ENCODE data around the gene RNF13. TPM values are rescaled to one million over a fixed set of nuclear protein-coding genes. Genes with fewer than 3 reads are reported as not detected.

The RNF13 gene
- total and polyA plus RNA-seq, 2 donors (not counting 3 experiments of a cell fraction or from before 2014, with no cell fraction given) = 16.4 to 27.1 TPM

DNA sequence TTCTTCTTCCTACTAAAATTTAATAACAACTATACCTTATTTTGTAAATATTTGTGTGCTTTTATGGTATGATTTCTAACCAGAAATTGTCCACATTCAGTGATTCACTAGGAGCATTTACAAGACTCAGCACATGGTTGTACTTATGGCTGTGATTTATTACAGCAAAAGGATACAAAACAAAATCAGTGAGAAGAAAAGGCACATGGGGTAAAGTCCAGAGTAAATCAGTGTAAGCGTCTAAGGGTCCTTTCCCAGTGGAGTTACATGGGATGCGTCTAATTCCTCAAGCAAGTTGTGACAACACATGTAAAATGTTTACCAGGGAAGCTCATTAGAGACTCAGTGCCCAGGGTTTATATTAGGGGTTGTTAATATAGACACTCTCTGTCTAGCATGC lies 31.1 kb downstream of the RNF13 start:
- Histone ChIP-seq H3K36me3 (ENCODE audit: control insufficient read depth in 2 of 2, extremely low read depth in 1 of 2, insufficient read depth in 2 of 2, low read length in 2 of 2) (peaks cover 0 to 5% of the 10 kb centered on the region in 2 experiments), H3K27me3 (ENCODE audit: control insufficient read depth in 2 of 2, insufficient read depth in 2 of 2, low read length in 2 of 2) (no peaks in the 10 kb centered on the region), H3K9ac (replicated peaks; ENCODE audit: extremely low read depth, insufficient read depth, low read length) (no peak overlapping the region), H2AFZ (ENCODE audit: low read depth, low read length) (no peak overlapping the region), H3K9me1 (replicated peaks; ENCODE audit: control insufficient read depth, extremely low read depth, insufficient read depth, low read length) (no peaks in the 10 kb centered on the region), H4K20me1 (replicated peaks; ENCODE audit: control insufficient read depth, extremely low read depth, insufficient read depth, low read length) (no peaks in the 10 kb centered on the region), H3K4me3 (replicated peaks in 1 of 3; ENCODE audit: insufficient read depth in 1 of 3, low read depth in 1 of 3, low read length in 3 of 3) (no peak overlapping the region), H3K9me3 (replicated peaks; ENCODE audit: control insufficient read depth, insufficient read depth, low read length) (no peaks in the 10 kb centered on the region), H3K4me1 (ENCODE audit: control insufficient read depth, extremely low read depth, insufficient read depth, low read length) (no peaks in the 10 kb centered on the region), H3K27ac (ENCODE audit: insufficient read depth, low read depth, low read length) (no peak overlapping the region), H3K4me2 (ENCODE audit: insufficient read depth, low read length) (no peak overlapping the region), H3K79me2 (ENCODE audit: control insufficient read depth, insufficient read depth, low read length) (no peaks in the 10 kb centered on the region)
- BruUV-seq (replicated peaks) = no TSS peak
- dilution Hi-C loops (cut with MboI; ENCODE audit: extremely low pct_ligation_motif_present, low sequenced_read_pairs) (no loop called here), intact Hi-C loops (cut with micrococcal nuclease) (no loop called here)
- CTCF ChIA-PET = interaction anchor here (1.7 kb wide), 1 partner anchor 12 kb away, joined by 5 read pairs; no protein-coding TSS in a partner anchor
- FAIRE-seq (no peak), DNase-seq (ENCODE audit: low read depth, low spot score) (no peak)
- TF ChIP-seq GATA2 (IDR thresholded peaks at IDR 0.05; ENCODE audit: insufficient read depth, insufficient read length, low read depth, low read length) (no peak), EZH2 (IDR thresholded peaks at IDR 0.05; ENCODE audit: borderline replicate concordance, low read depth, low read length, severe bottlenecking) (no peak)
- POLR2A ChIA-PET = no interaction called here

- H3K27ac ChIP-seq (ENCODE audit: insufficient read depth, low read depth, low read length) = no peak overlapping the region
- dilution Hi-C loops (cut with MboI; ENCODE audit: extremely low pct_ligation_motif_present, low sequenced_read_pairs) = no loop called here
- no peak overlapping the region for H3K4me2 ChIP-seq (ENCODE audit: insufficient read depth, low read length)
- no peak overlapping the region for H2AFZ ChIP-seq (ENCODE audit: low read depth, low read length)
- no peak for FAIRE-seq
- no peaks in the 10 kb centered on the region for H3K79me2 ChIP-seq (ENCODE audit: control insufficient read depth, insufficient read depth, low read length)
- no peak for TF ChIP-seq FOS (IDR thresholded peaks at IDR 0.05; ENCODE audit: borderline replicate concordance, insufficient read depth, low read length)
- TF ChIP-seq, protein P1, sequence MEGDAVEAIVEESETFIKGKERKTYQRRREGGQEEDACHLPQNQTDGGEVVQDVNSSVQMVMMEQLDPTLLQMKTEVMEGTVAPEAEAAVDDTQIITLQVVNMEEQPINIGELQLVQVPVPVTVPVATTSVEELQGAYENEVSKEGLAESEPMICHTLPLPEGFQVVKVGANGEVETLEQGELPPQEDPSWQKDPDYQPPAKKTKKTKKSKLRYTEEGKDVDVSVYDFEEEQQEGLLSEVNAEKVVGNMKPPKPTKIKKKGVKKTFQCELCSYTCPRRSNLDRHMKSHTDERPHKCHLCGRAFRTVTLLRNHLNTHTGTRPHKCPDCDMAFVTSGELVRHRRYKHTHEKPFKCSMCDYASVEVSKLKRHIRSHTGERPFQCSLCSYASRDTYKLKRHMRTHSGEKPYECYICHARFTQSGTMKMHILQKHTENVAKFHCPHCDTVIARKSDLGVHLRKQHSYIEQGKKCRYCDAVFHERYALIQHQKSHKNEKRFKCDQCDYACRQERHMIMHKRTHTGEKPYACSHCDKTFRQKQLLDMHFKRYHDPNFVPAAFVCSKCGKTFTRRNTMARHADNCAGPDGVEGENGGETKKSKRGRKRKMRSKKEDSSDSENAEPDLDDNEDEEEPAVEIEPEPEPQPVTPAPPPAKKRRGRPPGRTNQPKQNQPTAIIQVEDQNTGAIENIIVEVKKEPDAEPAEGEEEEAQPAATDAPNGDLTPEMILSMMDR (IDR thresholded peaks at IDR 0.05; ENCODE audit: extremely low read depth in 1 of 2, insufficient read depth in 1 of 2, low read depth in 1 of 2, low read length in 2 of 2) = no peak
- no peak for TF ChIP-seq POLR2AphosphoS5 (IDR thresholded peaks at IDR 0.05; ENCODE audit: insufficient read depth, low read depth, low read length)
- TF ChIP-seq MYC (IDR thresholded peaks at IDR 0.05; ENCODE audit: low read depth, low read length) = no peak
- TF ChIP-seq EZH2 (IDR thresholded peaks at IDR 0.05; ENCODE audit: borderline replicate concordance, low read depth, low read length, severe bottlenecking) = no peak
- no peak for TF ChIP-seq MAX (IDR thresholded peaks at IDR 0.05; ENCODE audit: insufficient read depth, insufficient read length)
- TF ChIP-seq POLR2A (IDR thresholded peaks at IDR 0.05; ENCODE audit: low read depth, low read length) = no peak
- TF ChIP-seq GATA2 (IDR thresholded peaks at IDR 0.05; ENCODE audit: insufficient read depth, insufficient read length, low read depth, low read length) = no peak
- no peak for TF ChIP-seq JUN (IDR thresholded peaks at IDR 0.05; ENCODE audit: borderline replicate concordance, insufficient read depth, insufficient read length, low read depth)
- H3K4me3 ChIP-seq (replicated peaks in 1 of 3; ENCODE audit: insufficient read depth in 1 of 3, low read depth in 1 of 3, low read length in 3 of 3) = no peak overlapping the region
- no peak for DNase-seq (ENCODE audit: low read depth, low spot score)
- BruUV-seq (replicated peaks) = no TSS peak
- no peaks in the 10 kb centered on the region for H3K27me3 ChIP-seq (ENCODE audit: control insufficient read depth in 2 of 2, insufficient read depth in 2 of 2, low read length in 2 of 2)
- H3K9me1 ChIP-seq (replicated peaks; ENCODE audit: control insufficient read depth, extremely low read depth, insufficient read depth, low read length) = no peaks in the 10 kb centered on the region
- no peaks in the 10 kb centered on the region for H3K4me1 ChIP-seq (ENCODE audit: control insufficient read depth, extremely low read depth, insufficient read depth, low read length)
- peaks cover 0 to 5% of the 10 kb centered on the region in 2 experiments for H3K36me3 ChIP-seq (ENCODE audit: control insufficient read depth in 2 of 2, extremely low read depth in 1 of 2, insufficient read depth in 2 of 2, low read length in 2 of 2)
- POLR2A ChIA-PET = no interaction called here
- intact Hi-C loops (cut with micrococcal nuclease) = no loop called here
- no peaks in the 10 kb centered on the region for H3K9me3 ChIP-seq (replicated peaks; ENCODE audit: control insufficient read depth, insufficient read depth, low read length)
- CTCF ChIA-PET = interaction anchor here (1.1 kb wide), 1 partner anchor 29 kb away, joined by 3 read pairs; no protein-coding TSS in a partner anchor
- no peak overlapping the region for H3K9ac ChIP-seq (replicated peaks; ENCODE audit: extremely low read depth, insufficient read depth, low read length)
- H4K20me1 ChIP-seq (replicated peaks; ENCODE audit: control insufficient read depth, extremely low read depth, insufficient read depth, low read length) = no peaks in the 10 kb centered on the region
These were observed 32.7 kb downstream of the RNF13 start for GRCh38 chr3:149845570-149846244.

All from endothelial cell of umbilical vein (primary cell).